ENCODE measurements around the gene RET.

RET gene

GRCh38 chr10:43076876-43077420 lies at the start of gene RET:
RET (plus strand) TSS chr10:43077069; CDS start chr10:43077259, 190 bp downstream.
- no peak for DNase-seq

GRCh38 chr10:43027331-43027955 lies 49.4 kb upstream of the RET start:
- no peak for DNase-seq

- DNase-seq = no peak
These were observed 48.7 kb upstream of the RET start for GRCh38 chr10:43028143-43028542.

- DNase-seq = no peak
These were observed 47.8 kb upstream of the RET start for GRCh38 chr10:43029043-43029442.

- DNase-seq = no peak
These were observed 44.3 kb upstream of the RET start for GRCh38 chr10:43032613-43033012.

- no peak for DNase-seq
These were observed 41.1 kb upstream of the RET start for GRCh38 chr10:43035800-43036199.

GRCh38 chr10:43036481-43037428 lies 40.1 kb upstream of the RET start:
- DNase-seq = no peak

GRCh38 chr10:43037440-43037839 lies 39.4 kb upstream of the RET start:
- no peak for DNase-seq

GRCh38 chr10:43037942-43038782 lies 38.7 kb upstream of the RET start:
- DNase-seq = no peak

- DNase-seq = no peak
These were observed 37.9 kb upstream of the RET start for GRCh38 chr10:43038783-43039623.

- no peak for DNase-seq
These were observed 37.0 kb upstream of the RET start for GRCh38 chr10:43039624-43040481.

GRCh38 chr10:43040482-43041256 lies 36.2 kb upstream of the RET start:
- no peak for DNase-seq

- no peak for DNase-seq
These were observed 35.2 kb upstream of the RET start for GRCh38 chr10:43041422-43042342.

GRCh38 chr10:43042503-43043341 lies 34.1 kb upstream of the RET start:
- no peak for DNase-seq

- no peak for DNase-seq
These were observed 33.5 kb upstream of the RET start for GRCh38 chr10:43043342-43043772.

GRCh38 chr10:43043773-43044447 lies 33.0 kb upstream of the RET start:
- no peak for DNase-seq

- no peak for DNase-seq
These were observed 32.4 kb upstream of the RET start for GRCh38 chr10:43044448-43044921.

Data from stimulated activated CD4-positive, alpha-beta T cell treated with anti-CD3 and anti-CD28 coated beads, Interleukin-4, amount 100 ng/mL, for 24 hours (primary cell).